Endothelial cell of umbilical vein (primary cell): ENCODE measurements around the gene CTF1. TPM values are rescaled to one million over a fixed set of nuclear protein-coding genes. Genes with fewer than 3 reads are reported as not detected.

Source experiments
- BruUV-seq: library from RNA; stranded (reverse); fragments of 400-500 nt; replicated peaks from 2 replicates; lab custom pipeline; 2021; lab: Mats Ljungman, UMichigan
- CTCF ChIA-PET: fragments of 300-600, 350-600 bp; sonication (Branson Sonifier 250); formaldehyde crosslinking; loops from one replicate; lab custom pipeline; 2021; ENCODE audit warnings: antibody characterized with exemption, inconsistent platforms; lab: Charles Lee
- POLR2A ChIA-PET: fragments of 300-600, 350-600 bp; sonication (Branson Sonifier 250); formaldehyde crosslinking; loops from one replicate; lab custom pipeline; 2021; ENCODE audit warnings: antibody characterized with exemption, inconsistent platforms; lab: Charles Lee
- DNase-seq: peaks from one replicate; pipeline ENCODE4 v3.0.0-alpha.2; 2011; ENCODE audit warnings: low read depth, low spot score
- FAIRE-seq: peaks from 2 replicates; lab custom pipeline; 2011; peaks lifted over from hg19 to GRCh38; lab: Jason Lieb, UNC
- H2AFZ ChIP-seq: 2 replicates; pipeline ENCODE4 v1.6.0; 2012; ENCODE audit warnings: low read depth, low read length, control low read depth, inconsistent platforms
- H3K27ac ChIP-seq: 2 replicates; pipeline ENCODE4 v1.5.1; 2011; ENCODE audit warnings: low read depth, mild to moderate bottlenecking, control low read depth, low read length, moderate library complexity; ENCODE audit not compliant: insufficient read depth
- H3K27me3 ChIP-seq, 2 experiments: 2 replicates each; pipeline versions ENCODE4 v1.6.0 to v1.6.1; 2011; ENCODE audit warnings: low read length in 2 of 2, mixed read lengths in 1 of 2; ENCODE audit not compliant: control insufficient read depth in 2 of 2, insufficient read depth in 2 of 2
- H3K36me3 ChIP-seq, 2 experiments: 2 replicates in 1 of 2; 3 replicates in 1 of 2; pipeline ENCODE4 v1.5.1; 2011; ENCODE audit warnings: low read length in 2 of 2, mild to moderate bottlenecking in 1 of 2, moderate library complexity in 1 of 2; ENCODE audit not compliant: control insufficient read depth in 2 of 2, insufficient read depth in 2 of 2; ENCODE audit errors: extremely low read depth in 1 of 2
- H3K4me1 ChIP-seq: 3 replicates; pipeline ENCODE4 v1.5.1; 2011; ENCODE audit warnings: mild to moderate bottlenecking, low read length; ENCODE audit not compliant: control insufficient read depth, insufficient read depth; ENCODE audit errors: extremely low read depth
- H3K4me2 ChIP-seq: 2 replicates; pipeline ENCODE4 v1.6.1; 2011; ENCODE audit warnings: low read length, control low read depth, mixed read lengths; ENCODE audit not compliant: insufficient read depth
- H3K4me3 ChIP-seq, 3 experiments: fragments of 200-600 bp in 1 of 3; sonication (generic), shearing (Covaris generic) in 1 of 3; replicated peaks in 1 of 3; 2 replicates each; pipeline ENCODE4 v1.5.1; 2011 to 2016; ENCODE audit warnings: control low read depth in 3 of 3, low read length in 3 of 3, mild to moderate bottlenecking in 2 of 3, inconsistent platforms in 1 of 3, low read depth in 1 of 3, moderate library complexity in 1 of 3; ENCODE audit not compliant: insufficient read depth in 1 of 3
- H3K79me2 ChIP-seq: 2 replicates; pipeline ENCODE4 v1.6.0; 2012; ENCODE audit warnings: low read length, inconsistent platforms; ENCODE audit not compliant: control insufficient read depth, insufficient read depth
- H3K9ac ChIP-seq: replicated peaks from 2 replicates; pipeline ENCODE3; 2011; ENCODE audit warnings: low read length, control low read depth; ENCODE audit not compliant: insufficient read depth; ENCODE audit errors: extremely low read depth
- H3K9me1 ChIP-seq: replicated peaks from 3 replicates; pipeline ENCODE4 v1.6.0; 2011; ENCODE audit warnings: mild to moderate bottlenecking, low read length; ENCODE audit not compliant: control insufficient read depth, insufficient read depth; ENCODE audit errors: extremely low read depth
- H3K9me3 ChIP-seq: replicated peaks from 2 replicates; pipeline ENCODE4 v1.5.1; 2012; ENCODE audit warnings: low read length, inconsistent platforms; ENCODE audit not compliant: control insufficient read depth, insufficient read depth
- H4K20me1 ChIP-seq: replicated peaks from 2 replicates; pipeline ENCODE3; 2011; ENCODE audit warnings: mild to moderate bottlenecking, low read length; ENCODE audit not compliant: control insufficient read depth, insufficient read depth; ENCODE audit errors: extremely low read depth
- CTCF ChIP-seq, 2 donors: IDR thresholded peaks; 1 replicate in 1 of 2; 2 replicates in 1 of 2; pipeline ENCODE4 v1.5.1; 2011; ENCODE audit warnings: low read length in 2 of 2, mild to moderate bottlenecking in 2 of 2, moderate library complexity in 2 of 2, control low read depth in 1 of 2, inconsistent platforms in 1 of 2, low read depth in 1 of 2; ENCODE audit not compliant: insufficient read depth in 1 of 2; ENCODE audit errors: extremely low read depth in 1 of 2
- EZH2 ChIP-seq: IDR thresholded peaks from 2 replicates; pipeline ENCODE4 v1.6.1; 2012; ENCODE audit warnings: borderline replicate concordance, low read depth, mild to moderate bottlenecking, moderate library complexity, low read length, inconsistent platforms; ENCODE audit not compliant: severe bottlenecking
- FOS ChIP-seq: IDR thresholded peaks from 2 replicates; pipeline ENCODE4 v1.6.1; 2011; ENCODE audit warnings: mild to moderate bottlenecking, low read length, moderate library complexity, borderline replicate concordance; ENCODE audit not compliant: insufficient read depth
- GATA2 ChIP-seq: IDR thresholded peaks from 2 replicates; pipeline ENCODE4 v1.7.0; 2011; ENCODE audit warnings: low read depth, mild to moderate bottlenecking, moderate library complexity, mixed read lengths, low read length; ENCODE audit not compliant: insufficient read length, insufficient read depth
- JUN ChIP-seq: IDR thresholded peaks from 2 replicates; pipeline ENCODE4 v1.6.1; 2011; ENCODE audit warnings: borderline replicate concordance, low read depth; ENCODE audit not compliant: insufficient read length, insufficient read depth
- MAX ChIP-seq: IDR thresholded peaks from 2 replicates; pipeline ENCODE4 v1.6.1; 2011; ENCODE audit not compliant: insufficient read depth, insufficient read length
- MYC ChIP-seq: IDR thresholded peaks from one replicate; pipeline ENCODE4 v1.6.1; 2011; ENCODE audit warnings: mild to moderate bottlenecking, low read depth, low read length
- POLR2A ChIP-seq: IDR thresholded peaks from 2 replicates; pipeline ENCODE4 v1.6.1; 2012; ENCODE audit warnings: low read depth, mild to moderate bottlenecking, control low read depth, low read length
- POLR2AphosphoS5 ChIP-seq: IDR thresholded peaks from 2 replicates; pipeline ENCODE4 v1.6.1; 2012; ENCODE audit warnings: low read depth, mild to moderate bottlenecking, control low read depth, low read length, moderate library complexity; ENCODE audit not compliant: insufficient read depth
- dilution Hi-C: fragments of 300-500 bp; cut with MboI; formaldehyde crosslinking; loops from one replicate; pipeline ENCODE4 v1.15.0; 2019; ENCODE audit warnings: low sequenced_read_pairs; ENCODE audit not compliant: extremely low pct_ligation_motif_present
- intact Hi-C: fragments of 100-400 bp; cut with micrococcal nuclease; formaldehyde crosslinking; loops from one replicate; pipeline ENCODE4 v1.10.0; 2022
- polyA plus RNA-seq, 4 experiments: library from polyadenylated mRNA; depleted of rRNA in 3 of 4; stranded (reverse) in 3 of 4; unstranded in 1 of 4; fragments of >200 nt; gene quantifications; 2 replicates each; pipeline versions ENCODE4 v1.2.1 to v1.2.3, GENCODE V29; 2011 to 2012; ENCODE audit warnings: missing spikeins in 1 of 4
- total RNA-seq: library from RNA; stranded (reverse); gene quantifications from 2 replicates; pipeline ENCODE4 v1.2.3, GENCODE V29; 2021

CTF1 gene
- total and polyA plus RNA-seq, 2 donors (not counting 3 experiments of a cell fraction or from before 2014, with no cell fraction given): 1.5 to 4.7 TPM

DNA sequence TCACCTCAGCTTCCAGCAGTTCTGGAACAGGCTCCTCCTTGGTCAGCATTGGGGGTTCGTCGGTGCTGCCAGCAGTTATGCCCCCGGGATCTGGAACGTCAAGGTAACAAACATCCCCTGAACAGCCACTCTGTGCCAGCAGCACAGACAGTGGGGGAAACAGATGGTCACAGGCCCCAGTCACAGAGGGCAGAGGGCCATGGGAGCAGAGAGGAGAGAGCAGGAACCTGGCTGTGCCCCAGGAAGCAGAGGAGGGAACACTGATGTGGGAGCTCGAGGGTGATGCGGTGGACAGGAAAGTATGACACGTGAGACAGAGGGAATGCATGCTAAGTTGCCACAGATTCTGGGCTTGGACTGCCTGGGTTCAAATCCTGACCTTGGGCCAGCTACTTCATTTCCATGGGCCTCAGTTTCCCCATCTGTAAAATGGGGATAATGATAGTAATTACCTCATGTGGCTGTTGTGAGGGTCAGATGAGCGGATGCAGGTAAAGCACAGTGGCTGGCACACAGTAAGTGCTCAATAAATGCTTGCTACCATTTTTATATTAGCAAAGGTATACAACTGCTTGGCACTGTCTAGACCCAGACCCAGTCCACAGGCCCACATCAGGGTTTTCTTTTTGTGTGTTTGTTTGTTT, 7.4 kb upstream of the CTF1 start:
- Histone ChIP-seq H4K20me1 (no peaks in the 10 kb centered on the region), H3K9ac (no peak overlapping the region), H3K79me2 (peaks cover 9% of the 10 kb centered on the region), H3K27me3 (no peaks in the 10 kb centered on the region), H3K9me1 (no peaks in the 10 kb centered on the region), H3K4me3 (no peak overlapping the region), H3K36me3 (peaks cover 2 to 12% of the 10 kb centered on the region in 2 experiments), H3K9me3 (no peaks in the 10 kb centered on the region), H3K4me2 (no peak overlapping the region), H3K27ac (no peak overlapping the region), H3K4me1 (peaks cover 7% of the 10 kb centered on the region), H2AFZ (no peak overlapping the region)
- TF ChIP-seq MAX (no peak), CTCF (IDR thresholded peaks at IDR 0.05; ENCODE audit: extremely low read depth in 1 of 2, insufficient read depth in 1 of 2, low read depth in 1 of 2, low read length in 2 of 2) (no peak), GATA2 (no peak), POLR2A (no peak), POLR2AphosphoS5 (no peak), JUN (no peak), EZH2 (no peak), MYC (no peak), FOS (no peak)
- intact Hi-C loops: no loop called here
- BruUV-seq: no TSS peak
- CTCF ChIA-PET: interaction anchor here (1.1 to 1.7 kb wide), 3 partner anchors 13 to 44 kb away, joined by 3 to 5 read pairs (median 4); no protein-coding TSS in a partner anchor
- POLR2A ChIA-PET: no interaction called here
- FAIRE-seq (no peak), DNase-seq (no peak)
- dilution Hi-C loops: no loop called here
